BJ (cell line): Measurements from ENCODE around the gene TSPAN12. TPM values are rescaled to one million over a fixed set of nuclear protein-coding genes. Genes with fewer than 3 reads are reported as not detected.
"Not testable (repeated sequence)": the region's sequence is repeated elsewhere in the genome, so short reads cannot be mapped to it uniquely, and the experiment has no call there.

Experiments
- CTCF ChIA-PET: fragments of 350-600 bp; formaldehyde crosslinking; extraction: SDS; loops from one replicate; lab custom pipeline; 2021; ENCODE audit warnings: antibody characterized with exemption, inconsistent platforms; lab: Yijun Ruan, JAX
- POLR2A ChIA-PET: fragments of 300-600 bp; sonication (Branson Sonifier 250); formaldehyde crosslinking; extraction: SDS; loops from one replicate; lab custom pipeline; 2021; ENCODE audit warnings: antibody characterized with exemption; lab: Charles Lee
- DNase-seq: peaks from one replicate; pipeline ENCODE4 v3.0.0-alpha.2; 2011; ENCODE audit warnings: low read depth
- H3K27me3 ChIP-seq: 2 replicates; pipeline ENCODE4 v1.6.0; 2011; ENCODE audit warnings: low read length; ENCODE audit not compliant: control insufficient read depth, insufficient read depth
- H3K36me3 ChIP-seq: 2 replicates; pipeline ENCODE4 v1.5.1; 2011; ENCODE audit warnings: low read length; ENCODE audit not compliant: control insufficient read depth, insufficient read depth
- H3K4me3 ChIP-seq: 2 replicates; pipeline ENCODE4 v1.5.1; 2011; ENCODE audit warnings: low read depth, mild to moderate bottlenecking, control low read depth, low read length
- polyA minus RNA-seq: library from RNA; depleted of rRNA, polyadenylated mRNA; stranded (reverse); fragments of >200 nt; gene quantifications from 2 replicates; pipeline ENCODE4 v1.2.3, GENCODE V29; 2011; rRNA and poly(A)+ RNA removed
- polyA plus RNA-seq: library from polyadenylated mRNA; depleted of rRNA; stranded (reverse); fragments of >200 nt; gene quantifications from 2 replicates; pipeline ENCODE4 v1.2.3, GENCODE V29; 2011; rRNA removed
- TF ChIP-seq, protein P1 (sequence below): IDR thresholded peaks from 2 replicates; pipeline ENCODE4 v1.5.1; 2011; ENCODE audit warnings: low read depth, mild to moderate bottlenecking, control low read depth, inconsistent platforms, low read length, moderate library complexity; ENCODE audit not compliant: insufficient read depth

Gene TSPAN12, protein sequence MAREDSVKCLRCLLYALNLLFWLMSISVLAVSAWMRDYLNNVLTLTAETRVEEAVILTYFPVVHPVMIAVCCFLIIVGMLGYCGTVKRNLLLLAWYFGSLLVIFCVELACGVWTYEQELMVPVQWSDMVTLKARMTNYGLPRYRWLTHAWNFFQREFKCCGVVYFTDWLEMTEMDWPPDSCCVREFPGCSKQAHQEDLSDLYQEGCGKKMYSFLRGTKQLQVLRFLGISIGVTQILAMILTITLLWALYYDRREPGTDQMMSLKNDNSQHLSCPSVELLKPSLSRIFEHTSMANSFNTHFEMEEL
- 0.25 TPM in 1 of 2 replicates, not detected in the other for polyA plus RNA-seq
- 0.05 TPM in 1 of 2 replicates, not detected in the other for polyA minus RNA-seq

DNA sequence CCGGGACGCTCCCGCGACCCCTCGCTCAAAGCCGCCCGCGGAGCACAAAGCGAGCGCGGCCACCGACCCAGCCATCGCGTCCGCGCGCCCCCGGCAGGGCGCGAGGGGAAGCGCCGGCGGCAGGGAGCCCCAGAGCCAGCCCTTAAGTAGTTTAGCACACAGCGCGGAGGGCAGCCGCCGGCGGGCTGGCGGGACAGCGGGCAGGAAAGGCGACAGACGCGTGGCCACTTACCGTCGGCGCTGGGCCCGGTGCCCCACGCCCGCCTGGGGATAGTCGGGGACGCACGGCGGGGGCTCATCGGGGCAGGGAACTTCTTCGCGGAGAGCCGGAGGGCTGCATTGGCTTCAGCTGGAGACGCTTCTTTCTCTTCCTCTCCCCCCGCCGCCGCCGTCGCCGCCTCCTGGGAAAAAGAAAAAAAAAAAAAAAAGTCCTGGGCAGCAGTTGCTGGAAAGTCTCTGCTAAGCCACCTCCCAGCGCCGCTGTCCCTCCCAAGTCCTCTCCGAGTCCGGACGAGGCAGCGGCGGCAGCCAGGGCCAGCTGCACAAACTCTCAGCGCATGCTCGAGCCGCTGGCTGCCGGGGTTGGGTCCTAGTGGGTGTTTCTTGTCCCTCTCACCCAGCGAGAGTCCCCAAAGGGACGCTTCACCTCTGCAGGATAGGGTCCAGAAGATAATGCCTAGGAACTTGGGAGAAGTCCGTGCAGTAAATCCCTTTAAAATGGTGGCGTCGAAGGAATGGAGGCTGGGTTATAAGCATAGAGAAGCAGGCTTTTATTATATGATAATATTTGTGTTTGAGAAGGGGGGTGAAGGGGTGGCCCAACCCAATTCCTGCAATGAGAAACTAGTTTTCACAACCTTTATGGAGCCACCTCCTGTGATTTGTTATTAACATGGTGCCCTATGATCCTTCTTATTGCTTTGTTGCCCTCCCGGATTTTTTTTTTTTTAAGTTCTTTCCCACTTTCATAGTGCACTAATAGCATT lies at the start of gene TSPAN12:
Gene TSPAN12, minus strand, starts transcription at position 557 of the 986 bp plus-strand sequence. CDS start 1,381 bp downstream, outside the sequence.
- POLR2A ChIA-PET: no interaction called here
- Histone ChIP-seq H3K4me3 (peak within 1 kb of the TSS; percentile 79), H3K36me3 (no peaks in the 10 kb centered on the region), H3K27me3 (peaks cover 4% of the 10 kb centered on the region)
- CTCF ChIA-PET: interaction anchor here (0.6 to 2.5 kb wide), 9 partner anchors 8 to 214 kb away, joined by 3 to 11 read pairs (median 3); no protein-coding TSS in a partner anchor
- no peak for DNase-seq
- TF ChIP-seq, protein P1, sequence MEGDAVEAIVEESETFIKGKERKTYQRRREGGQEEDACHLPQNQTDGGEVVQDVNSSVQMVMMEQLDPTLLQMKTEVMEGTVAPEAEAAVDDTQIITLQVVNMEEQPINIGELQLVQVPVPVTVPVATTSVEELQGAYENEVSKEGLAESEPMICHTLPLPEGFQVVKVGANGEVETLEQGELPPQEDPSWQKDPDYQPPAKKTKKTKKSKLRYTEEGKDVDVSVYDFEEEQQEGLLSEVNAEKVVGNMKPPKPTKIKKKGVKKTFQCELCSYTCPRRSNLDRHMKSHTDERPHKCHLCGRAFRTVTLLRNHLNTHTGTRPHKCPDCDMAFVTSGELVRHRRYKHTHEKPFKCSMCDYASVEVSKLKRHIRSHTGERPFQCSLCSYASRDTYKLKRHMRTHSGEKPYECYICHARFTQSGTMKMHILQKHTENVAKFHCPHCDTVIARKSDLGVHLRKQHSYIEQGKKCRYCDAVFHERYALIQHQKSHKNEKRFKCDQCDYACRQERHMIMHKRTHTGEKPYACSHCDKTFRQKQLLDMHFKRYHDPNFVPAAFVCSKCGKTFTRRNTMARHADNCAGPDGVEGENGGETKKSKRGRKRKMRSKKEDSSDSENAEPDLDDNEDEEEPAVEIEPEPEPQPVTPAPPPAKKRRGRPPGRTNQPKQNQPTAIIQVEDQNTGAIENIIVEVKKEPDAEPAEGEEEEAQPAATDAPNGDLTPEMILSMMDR: peak; percentile 44

DNA sequence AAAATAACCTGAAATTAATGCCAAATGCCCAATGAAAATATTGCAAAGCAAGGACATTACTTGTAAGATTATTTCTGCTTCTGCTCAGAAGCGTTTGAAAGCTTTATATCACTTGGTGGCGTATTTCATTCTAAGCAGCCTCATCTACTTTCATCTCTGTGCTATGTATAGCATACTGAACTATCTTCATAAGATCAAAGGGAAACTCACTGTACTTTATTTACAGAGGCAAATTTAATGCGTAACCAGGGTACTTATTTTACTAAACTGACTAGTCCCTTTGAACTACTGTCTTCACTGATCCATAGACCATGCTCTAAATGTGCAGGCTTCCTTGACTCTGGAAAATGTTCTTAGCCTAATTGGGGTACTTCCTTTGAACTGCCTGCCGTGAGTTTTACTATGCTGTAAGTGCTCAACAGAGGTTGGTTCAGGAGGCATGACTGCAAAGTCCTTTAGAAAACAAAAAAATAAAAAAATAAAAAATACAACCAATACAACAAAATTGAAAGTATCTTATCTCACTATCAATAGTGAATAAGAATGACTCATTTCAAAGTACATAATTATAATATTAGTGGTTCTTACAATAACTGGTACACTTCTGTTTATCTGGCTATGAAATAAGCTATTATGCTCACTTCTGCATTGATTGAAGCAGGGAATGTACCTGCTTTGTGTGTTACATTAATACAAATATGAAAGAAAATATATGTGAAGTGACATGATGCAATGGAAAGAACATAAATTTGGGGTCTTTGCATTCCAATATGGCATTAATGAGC lies 41.0 kb upstream of the TSPAN12 start:
- Histone ChIP-seq H3K27me3 (no peaks in the 10 kb centered on the region), H3K4me3 (no peak overlapping the region), H3K36me3 (no peaks in the 10 kb centered on the region)
- CTCF ChIA-PET: interaction anchor here (1.0 kb wide), 1 partner anchor 93 kb away, joined by 3 read pairs; no protein-coding TSS in a partner anchor
- no peak for DNase-seq
- TF ChIP-seq, protein P1: no peak
- POLR2A ChIA-PET: no interaction called here

- CTCF ChIA-PET: interaction anchor here (0.9 kb wide), 1 partner anchor 92 kb away, joined by 3 read pairs; no protein-coding TSS in a partner anchor
- DNase-seq: not testable (repeated sequence)
Observed at GRCh38 chr7:120895253-120895652, 37.3 kb upstream of the TSPAN12 start.

GRCh38 chr7:120885602-120886001 lies 27.7 kb upstream of the TSPAN12 start:
- DNase-seq, H3K27me3 ChIP-seq, POLR2A ChIA-PET, H3K36me3 ChIP-seq, CTCF ChIA-PET, H3K4me3 ChIP-seq: not testable (repeated sequence)

More at GRCh38 chr7:120895253-120895652, 37.3 kb upstream of the TSPAN12 start:
- POLR2A ChIA-PET, H3K4me3 ChIP-seq, H3K27me3 ChIP-seq, H3K36me3 ChIP-seq: not testable (repeated sequence)

DNA sequence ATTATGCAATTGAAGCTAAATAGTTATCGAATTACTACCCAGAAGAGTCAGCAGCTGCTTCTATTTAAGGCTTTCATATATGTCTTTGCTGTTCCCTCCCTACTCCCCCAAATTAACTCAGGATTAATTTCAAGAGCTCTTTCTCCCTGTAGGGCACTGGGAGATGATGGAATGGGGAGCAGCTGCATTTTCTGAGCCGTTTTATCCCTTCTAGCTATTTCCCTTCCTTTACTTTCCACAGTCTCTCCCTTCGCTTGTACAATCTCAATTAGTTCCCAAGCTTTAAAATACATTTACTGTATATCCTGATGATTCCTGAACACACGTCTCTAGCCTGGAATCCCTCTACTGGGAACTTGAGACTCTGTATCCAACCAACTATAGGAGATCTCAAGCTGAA lies 19.8 kb upstream of the TSPAN12 start:
- H3K27me3 ChIP-seq: no peaks in the 10 kb centered on the region
- ChIA-PET POLR2A (no interaction called here), CTCF (interaction anchor here (1.2 to 1.5 kb wide), 2 partner anchors 10 to 15 kb away, joined by 4 read pairs; no protein-coding TSS in a partner anchor)
- DNase-seq: no peak
- no peaks in the 10 kb centered on the region for H3K36me3 ChIP-seq
- no peak overlapping the region for H3K4me3 ChIP-seq
- TF ChIP-seq, protein P1: no peak
